ENCODE results near the gene ASIC4.

Gene ASIC4

DNA sequence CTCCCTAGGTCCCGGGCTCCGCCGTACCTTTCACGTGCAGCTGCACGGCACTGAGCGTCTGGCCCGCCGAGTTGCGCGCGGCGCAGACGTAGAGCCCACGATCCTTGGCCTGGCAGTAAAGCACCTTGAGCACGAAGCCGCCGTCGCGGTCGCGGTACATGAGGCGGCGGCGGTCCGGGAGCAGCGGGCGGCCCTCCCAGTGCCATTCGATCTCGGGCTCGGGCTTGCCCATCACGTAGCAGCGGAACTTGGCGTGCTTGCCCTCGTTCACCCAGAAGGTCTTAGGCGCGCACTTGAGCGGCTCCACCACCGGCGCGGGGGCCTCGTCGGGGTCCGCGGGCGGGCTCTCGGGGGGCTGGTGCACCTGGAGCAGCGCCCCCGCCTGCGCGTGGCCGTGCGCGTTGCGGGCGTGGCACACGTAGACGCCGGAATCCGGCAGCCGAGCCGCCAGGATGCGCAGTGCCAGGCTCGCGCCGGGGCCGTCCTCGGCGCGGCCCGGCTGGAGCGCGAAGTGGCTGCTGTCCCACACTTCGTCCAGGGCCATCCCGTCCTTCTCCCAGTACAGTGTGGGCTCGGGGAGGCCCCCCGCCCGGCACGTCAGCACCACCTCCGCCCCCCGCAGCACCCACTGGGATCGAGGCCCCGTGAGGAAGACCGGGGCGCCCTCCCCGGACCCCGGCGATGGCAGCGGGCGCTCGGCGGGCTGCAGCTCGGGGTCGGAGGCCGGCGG, 56.1 kb downstream of the ASIC4 start:
- no peak for DNase-seq (ENCODE audit: low read depth)

DNA sequence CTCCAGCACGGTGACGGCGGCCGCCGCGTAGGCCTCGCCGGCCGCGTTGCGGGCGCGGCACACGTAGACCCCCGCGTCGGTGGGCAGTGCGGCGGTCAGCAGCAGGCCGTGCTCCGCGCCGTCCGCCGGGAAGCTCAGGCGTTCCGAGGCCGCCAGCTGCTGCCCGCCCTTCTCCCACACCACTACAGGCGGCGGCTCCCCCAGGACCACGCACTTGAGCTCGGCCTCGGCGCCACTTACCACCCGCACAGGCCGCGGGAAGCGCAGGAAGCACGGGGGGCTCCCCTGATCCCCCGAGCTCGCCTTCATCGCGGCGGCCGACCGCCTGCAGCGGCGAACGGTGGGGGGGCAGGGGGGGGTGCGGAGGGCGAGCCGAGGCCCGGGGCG, 56.6 kb downstream of the ASIC4 start:
- no peak for DNase-seq (ENCODE audit: low read depth)

DNA sequence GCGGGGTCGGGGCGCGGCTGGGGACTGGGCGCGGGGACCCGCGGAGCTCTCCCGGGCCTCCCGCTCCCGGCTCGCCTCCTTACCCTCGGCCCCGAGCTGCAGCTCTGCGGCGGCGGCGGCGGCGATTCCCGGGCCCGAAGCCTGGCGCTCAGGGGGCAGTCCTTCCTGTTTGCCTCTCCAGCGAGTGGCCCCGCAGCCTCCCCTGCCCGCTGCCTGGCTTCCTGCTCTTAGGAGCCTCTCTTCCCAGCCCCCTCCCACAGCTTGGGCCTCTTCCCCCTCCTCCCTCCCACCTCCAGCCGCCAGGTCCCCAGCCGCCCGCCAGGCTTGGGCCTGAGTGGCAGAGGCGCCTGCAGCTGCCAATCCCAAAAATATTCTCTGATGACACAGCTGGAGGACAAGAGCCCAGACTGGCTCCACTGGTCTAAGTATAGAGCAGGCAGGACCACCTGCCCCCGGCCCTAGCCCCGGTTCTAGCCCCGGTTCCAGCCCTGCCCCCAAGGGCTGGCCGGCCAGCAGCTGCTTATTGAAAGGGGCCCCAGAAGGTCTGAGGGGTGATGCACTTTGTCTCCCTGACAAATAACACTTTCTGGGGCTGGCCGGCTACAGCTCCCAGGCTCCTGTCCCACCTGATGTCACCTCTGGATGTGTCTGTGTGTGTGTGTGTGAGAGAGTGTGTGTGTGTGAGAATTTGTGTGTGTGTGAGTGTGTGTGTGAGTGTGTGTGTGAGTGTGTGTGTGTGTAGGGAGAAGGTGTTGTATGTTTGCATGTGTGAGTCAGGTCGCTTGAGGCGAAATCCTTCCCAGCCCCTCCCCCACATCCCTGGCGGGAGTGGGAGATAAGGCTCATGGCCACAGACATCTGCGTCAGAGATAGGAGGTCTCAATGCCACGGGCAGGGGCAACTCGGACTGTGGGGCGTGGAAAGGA, 57.3 kb downstream of the ASIC4 start, which contains the start of gene OBSL1:
Gene OBSL1 (minus strand): TSS at position 229 of the 926 bp plus-strand sequence. CDS start 307 bp downstream, outside the sequence.
- DNase-seq (ENCODE audit: low read depth), result no peak

DNA sequence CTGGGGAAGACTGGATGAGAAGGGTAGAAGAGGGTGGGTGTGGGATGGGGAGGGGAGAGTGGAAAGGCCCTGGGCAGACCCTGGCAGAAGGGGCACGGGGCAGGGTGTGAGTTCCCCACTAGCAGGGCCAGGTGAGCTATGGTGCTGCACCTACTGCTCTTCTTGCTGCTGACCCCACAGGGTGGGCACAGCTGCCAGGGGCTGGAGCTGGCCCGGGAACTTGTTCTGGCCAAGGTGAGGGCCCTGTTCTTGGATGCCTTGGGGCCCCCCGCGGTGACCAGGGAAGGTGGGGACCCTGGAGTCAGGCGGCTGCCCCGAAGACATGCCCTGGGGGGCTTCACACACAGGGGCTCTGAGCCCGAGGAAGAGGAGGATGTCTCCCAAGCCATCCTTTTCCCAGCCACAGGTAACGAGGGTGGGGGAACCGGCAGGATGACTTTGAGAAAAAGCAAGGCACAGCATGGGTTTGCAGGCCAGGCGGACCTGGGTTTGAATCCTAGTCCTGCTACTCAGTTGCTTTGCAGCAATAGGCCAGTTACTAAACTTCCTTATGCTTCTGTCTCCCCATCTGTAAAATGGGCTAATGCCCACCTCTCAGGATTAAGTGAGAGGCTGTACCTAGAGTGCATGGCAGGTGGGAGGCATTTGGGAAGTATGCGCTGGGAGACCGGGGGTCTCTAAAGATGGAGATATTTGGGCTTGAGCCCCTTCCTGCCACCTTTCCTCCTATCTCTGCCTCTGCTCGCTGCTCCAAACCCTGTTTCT, 58.1 kb downstream of the ASIC4 start, which contains the start of gene INHA:
Gene INHA (plus strand): TSS at position 74 of the 765 bp plus-strand sequence. CDS start 65 bp downstream, at position 139.
- no peak for DNase-seq (ENCODE audit: low read depth)

DNA sequence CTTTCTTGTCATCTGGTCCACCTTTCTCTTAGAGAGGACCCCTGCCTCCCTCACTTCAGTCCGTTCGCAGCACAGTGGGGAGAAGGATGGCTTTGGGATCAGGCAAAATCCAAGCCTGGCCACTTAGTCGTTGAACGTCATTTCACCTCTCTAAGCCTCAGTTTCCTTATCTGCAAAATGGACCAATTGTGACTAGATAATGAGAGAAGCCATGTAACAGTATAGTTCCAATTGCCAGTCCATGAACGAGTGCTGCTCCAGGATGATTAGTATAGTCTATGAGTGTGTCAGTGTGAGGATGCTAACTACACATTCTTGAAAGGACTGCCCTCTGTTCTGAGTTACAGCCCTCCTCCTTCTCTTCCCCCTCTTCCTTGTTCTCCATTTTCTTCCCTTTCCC, 58.9 kb downstream of the ASIC4 start:
- DNase-seq (ENCODE audit: low read depth), result no peak

DNA sequence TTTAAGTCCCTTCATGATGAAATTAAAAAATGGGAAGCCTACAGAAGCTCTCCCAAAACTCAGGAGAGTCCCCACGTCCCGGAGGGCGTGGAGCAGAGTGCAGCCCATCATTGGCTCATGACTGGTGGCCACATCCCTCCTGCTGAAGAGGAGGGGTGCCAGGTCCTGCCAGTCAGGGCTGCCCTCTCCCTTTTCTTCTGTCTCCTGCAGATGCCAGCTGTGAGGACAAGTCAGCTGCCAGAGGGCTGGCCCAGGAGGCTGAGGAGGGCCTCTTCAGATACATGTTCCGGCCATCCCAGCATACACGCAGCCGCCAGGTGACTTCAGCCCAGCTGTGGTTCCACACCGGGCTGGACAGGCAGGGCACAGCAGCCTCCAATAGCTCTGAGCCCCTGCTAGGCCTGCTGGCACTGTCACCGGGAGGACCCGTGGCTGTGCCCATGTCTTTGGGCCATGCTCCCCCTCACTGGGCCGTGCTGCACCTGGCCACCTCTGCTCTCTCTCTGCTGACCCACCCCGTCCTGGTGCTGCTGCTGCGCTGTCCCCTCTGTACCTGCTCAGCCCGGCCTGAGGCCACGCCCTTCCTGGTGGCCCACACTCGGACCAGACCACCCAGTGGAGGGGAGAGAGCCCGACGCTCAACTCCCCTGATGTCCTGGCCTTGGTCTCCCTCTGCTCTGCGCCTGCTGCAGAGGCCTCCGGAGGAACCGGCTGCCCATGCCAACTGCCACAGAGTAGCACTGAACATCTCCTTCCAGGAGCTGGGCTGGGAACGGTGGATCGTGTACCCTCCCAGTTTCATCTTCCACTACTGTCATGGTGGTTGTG, 60.4 kb downstream of the ASIC4 start:
- no peak for DNase-seq (ENCODE audit: low read depth)

DNA sequence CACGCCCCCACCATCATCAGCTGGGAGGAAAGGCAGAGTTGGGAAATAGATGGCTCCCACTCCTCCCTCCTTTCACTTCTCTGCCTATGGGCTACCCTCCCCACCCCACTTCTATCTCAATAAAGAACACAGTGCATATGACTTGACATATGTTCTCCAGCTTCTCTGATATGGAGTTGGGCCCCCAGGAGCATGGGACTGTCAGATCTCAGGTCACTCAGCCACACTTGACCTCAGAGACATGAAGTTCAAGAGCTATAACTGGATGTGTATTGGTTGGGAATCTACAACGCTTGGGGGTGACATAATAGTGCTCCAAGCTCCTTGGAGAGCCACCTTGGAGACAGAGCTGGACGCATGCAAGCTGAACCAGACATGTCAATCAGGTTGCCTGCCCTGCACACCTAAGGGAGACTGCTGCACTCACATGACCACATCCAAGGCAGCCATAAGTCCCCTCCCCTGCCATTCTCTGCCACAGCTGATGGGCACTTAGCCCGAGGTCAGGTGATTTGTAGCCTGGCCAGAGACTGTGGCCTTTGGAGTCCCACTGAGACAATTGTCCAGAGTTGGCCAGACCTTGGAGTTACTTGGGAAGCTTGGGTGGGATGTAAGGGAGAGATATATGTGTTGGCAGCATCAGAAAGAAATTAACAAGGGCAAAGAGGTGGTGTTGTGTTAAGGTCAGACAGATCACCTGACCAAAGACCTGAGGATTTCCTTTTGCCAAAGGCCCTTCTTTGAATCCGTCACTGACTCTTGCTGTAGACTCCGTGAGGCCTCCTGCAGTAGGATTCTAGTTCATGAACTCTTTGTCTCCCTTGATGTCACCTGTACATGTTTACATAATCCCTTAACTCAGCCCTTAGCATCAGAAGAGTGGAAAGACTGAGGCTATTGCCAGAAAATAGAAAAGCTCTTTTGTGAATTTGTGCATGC, 61.6 kb downstream of the ASIC4 start:
- no peak for DNase-seq (ENCODE audit: low read depth)

DNA sequence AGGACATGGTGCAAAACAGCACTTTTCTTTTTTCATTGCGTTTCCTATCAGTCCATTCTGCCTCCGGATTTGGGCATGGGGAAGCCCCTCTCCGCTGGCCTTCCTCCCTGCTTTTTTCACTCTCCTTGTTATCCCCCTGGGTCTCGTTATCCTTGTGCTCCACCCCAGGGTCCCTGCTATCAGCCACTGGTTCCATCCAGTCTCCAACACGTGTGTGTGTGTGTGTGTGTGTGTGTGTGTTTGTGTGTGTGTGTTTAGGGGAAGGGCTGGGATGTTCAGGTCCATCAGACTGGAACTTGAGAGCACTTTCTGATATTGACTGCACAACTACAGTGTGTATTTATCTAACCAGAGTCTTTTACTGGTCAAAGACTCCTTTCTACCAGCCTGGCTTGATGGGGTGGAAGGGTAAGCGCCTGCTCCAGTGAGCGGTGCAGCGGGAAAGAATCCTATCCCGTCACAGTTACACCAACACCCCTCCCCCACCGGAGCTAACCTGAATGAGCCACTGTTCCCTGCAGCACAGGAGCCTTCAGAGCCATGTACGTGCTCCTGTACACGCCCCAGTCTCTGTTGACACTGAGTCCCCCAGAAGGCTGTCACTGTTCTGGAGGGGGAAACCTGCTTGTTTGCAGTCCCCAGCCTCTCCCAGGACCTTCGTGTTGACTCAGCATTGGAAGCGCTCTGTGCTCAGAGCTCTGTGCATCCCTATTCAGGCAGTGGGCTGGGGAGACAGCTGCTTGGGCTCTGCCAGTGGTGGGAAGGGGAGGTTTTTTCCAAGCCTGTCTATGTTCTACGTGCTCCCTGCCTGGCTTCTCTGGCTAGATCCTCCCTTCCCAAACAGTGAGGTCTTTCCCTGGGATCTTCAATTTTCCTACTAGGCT, 62.5 kb downstream of the ASIC4 start:
- DNase-seq (ENCODE audit: low read depth), result no peak

DNA sequence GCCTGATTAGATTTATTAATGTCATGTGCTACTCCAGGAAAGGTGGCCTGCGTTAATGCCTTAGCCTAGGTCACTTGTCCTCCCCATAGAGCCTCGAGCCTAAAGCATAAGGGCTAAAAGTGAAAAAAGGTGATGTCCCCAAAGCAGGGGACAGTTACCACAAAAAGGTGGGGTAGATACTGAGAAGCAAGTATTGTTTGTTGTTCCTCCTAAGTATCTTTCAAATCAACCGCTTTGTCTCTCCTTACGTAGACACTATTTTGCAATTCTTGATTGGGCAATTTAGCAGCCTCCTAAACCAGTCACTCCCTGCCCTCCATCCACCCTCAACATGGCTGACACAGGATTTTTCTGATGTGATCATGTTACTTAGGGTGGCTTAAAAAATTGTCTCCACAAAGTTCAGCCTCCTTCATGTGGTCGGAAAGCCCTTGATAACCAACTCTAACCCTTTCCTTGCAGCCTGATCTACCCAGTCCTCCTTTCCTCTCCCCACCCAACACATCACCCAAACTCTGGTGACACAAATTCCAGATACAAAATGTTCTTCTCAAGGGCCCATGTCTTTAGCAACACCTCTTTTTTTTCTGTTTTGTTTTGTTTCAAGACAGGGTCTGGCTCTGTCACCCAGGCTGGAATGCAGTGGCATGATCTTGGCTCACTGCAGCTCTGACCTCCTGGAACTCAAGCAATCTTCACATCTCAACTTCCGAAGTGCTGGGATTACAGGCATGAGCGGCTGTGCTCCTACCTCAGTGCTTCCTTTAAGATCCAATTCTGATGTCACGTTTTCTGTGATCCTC, 64.7 kb downstream of the ASIC4 start:
- DNase-seq (ENCODE audit: low read depth), result no peak

DNA sequence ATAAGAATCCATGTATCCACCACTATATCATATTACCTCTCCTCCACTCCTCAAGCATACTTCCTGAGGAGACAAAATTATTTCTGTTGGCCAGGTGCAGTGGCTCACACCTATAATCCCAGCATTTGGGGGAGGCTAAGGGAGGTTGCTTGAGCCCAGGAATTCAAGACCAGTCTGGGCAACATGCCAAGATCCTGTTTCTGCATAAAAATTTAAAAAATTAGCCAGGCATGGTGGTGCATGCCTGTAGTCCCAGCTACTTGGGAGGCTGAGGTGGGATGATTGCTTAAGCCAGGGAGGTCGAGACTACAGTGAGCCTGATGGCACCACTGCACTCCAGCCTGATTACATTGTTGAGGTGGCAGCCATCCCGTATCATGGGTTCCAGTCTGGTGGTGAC, 67.1 kb downstream of the ASIC4 start:
- no peak for DNase-seq (ENCODE audit: low read depth)
